Measurements from ENCODE around the gene L3MBTL2. TPM values are rescaled to one million over a fixed set of nuclear protein-coding genes. Genes with fewer than 3 reads are reported as not detected.

Gene L3MBTL2
- total RNA-seq, 1 experiment from 2014 or later = 43.8 TPM

DNA sequence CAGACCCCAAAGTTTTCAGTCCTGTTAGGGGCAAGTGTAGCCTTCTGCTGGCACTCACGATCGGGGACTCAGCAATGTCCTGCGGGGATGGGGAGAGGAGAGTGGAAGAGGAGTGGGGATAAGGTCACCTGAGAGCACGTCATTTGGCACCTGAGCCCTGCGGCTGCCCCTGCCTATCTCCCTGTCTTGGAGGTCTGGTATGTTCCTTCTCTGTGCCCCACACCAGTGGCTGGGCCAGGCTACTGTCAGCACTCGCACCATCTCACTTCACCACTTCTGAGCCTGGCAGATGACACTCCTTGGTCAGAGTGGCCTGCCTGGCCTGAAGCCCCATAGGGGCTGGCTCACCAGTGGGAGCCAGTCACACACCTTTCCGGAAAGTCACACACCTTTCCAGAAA is 55.8 kb downstream of the L3MBTL2 start:
- in situ Hi-C loops (cut with HindIII; ENCODE audit: low sequenced_read_pairs) = no loop called here
- no peak for DNase-seq (ENCODE audit: low spot score)

DNA sequence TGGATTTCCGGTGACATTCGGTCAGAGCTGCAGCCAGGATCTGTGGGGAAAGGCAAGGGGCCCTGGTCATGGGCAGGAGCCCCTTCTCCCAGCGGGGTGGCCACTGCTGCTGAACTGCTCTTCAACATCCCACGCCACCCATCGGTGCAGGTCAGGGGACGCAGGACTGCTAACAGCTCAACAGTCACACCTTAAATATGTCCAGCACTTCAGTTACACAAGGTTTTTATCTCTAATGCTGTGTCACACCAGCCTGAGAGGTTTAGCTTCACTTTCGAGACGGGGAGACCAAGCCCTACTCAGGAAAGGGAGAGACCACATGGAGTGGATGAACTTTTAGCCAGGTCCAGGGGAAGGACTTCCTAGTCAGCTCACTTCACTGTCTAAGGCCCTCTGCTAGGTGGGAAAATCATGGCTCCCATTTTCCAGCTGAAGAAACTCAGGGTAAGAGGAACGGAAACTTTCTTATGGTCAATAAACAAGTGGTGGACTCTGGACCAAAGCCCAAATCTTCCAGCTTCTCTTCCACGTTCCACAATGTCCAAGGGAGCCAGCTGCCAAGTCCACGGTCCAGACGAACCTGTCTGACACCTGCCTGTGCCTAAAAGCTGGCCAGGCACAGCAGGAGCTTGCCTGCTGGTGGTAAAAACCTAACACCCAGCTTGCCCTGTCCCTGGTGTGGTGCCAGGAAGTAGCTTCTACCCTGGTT is 56.6 kb downstream of the L3MBTL2 start:
- DNase-seq (ENCODE audit: low spot score) = no peak
- in situ Hi-C loops (cut with HindIII; ENCODE audit: low sequenced_read_pairs) = no loop called here

DNA sequence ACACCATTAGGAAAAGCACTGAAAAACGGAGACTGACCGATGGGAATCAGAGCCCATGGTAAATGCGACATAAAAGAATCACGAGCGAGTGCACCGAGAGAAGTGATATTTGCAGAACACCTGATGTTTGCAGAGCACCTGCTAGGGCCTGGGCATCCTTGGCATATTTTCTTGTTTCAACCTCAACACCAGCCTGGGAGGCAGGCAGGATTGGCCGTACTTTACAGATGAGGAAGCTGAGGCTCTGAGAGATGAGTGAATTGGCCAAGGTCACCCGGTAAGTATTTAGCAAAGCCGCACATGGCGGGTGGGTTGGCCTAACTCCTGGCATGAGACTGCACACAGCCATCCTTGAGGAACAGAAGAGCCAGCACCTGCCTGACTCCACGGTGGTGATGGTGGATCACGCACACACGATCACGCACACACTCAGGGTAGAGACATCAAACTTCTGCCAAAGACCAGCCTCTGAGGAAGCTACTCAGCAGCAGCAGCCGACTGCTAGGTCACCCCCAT is 57.2 kb downstream of the L3MBTL2 start:
- DNase-seq (ENCODE audit: low spot score) = no peak
- in situ Hi-C loops (cut with HindIII; ENCODE audit: low sequenced_read_pairs) = no loop called here

DNA sequence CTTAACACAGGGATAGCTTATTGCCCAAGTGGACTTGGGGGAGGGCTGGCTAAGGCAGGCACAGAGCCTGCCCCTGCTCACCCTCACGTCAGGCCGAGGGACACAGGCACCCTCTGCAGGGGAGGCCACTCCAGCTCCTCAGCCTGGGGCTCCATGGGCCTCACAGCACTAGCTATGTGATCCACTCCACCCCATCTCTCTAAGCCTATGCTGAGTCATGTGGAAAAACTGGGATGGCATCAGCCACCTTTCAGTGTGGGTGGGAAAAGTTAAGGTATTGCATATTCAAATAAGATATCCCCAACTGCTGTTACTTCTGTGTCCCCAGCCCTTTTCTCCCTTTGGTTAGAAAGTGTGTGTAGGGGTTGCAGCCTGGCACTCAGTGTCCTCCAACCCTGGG is 58.6 kb downstream of the L3MBTL2 start:
- no peak for DNase-seq (ENCODE audit: low spot score)
- in situ Hi-C loops (cut with HindIII; ENCODE audit: low sequenced_read_pairs) = no loop called here

DNA sequence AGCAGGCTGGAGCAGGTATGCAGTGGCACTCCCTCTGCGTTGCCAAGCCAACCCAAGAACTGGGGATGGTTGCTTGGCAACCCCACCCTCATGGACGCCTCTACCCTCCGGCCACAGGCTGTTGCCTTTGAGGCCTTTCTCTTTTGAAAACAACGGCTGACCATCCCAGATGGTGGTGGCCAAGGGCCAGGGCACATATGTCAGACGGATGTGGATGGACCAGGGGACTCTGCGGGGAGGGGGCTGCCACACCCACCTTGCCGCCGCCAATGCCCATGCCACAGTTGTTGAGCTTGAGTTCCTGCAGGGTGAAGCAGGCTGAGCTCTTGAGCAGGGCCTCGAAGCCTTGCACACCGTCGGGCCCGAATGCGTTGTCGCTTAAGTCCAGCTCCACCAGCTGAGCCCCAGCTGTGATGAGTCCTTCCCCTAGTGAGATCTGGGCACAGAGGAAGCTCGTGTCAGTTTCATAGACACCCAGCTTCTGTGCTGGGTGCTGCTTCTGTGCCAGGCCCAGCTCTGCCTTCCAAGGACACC is 59.4 kb downstream of the L3MBTL2 start:
- no peak for DNase-seq (ENCODE audit: low spot score)
- in situ Hi-C loops (cut with HindIII; ENCODE audit: low sequenced_read_pairs) = no loop called here

DNA sequence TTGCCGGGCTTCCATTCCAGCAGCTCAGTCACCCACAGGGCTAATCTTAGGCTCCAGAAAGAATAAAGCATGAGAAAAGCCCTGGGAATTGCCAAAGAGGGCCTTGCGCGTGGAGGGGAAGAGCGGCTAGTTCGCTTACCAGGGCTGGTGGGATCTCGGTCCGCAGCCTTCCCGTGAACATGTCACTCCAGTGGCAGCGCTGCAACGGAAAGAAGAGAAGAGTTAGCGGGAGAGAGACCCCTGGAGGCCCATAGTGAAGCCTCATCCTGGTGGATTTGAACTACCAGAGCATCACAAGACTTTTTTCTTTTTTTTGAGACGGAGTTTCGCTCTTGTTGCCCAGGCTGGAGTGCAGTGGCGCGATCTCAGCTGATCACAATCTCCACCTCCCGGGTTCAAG is 62.8 kb downstream of the L3MBTL2 start:
- in situ Hi-C loops (cut with HindIII; ENCODE audit: low sequenced_read_pairs) = no loop called here
- no peak for DNase-seq (ENCODE audit: low spot score)

DNA sequence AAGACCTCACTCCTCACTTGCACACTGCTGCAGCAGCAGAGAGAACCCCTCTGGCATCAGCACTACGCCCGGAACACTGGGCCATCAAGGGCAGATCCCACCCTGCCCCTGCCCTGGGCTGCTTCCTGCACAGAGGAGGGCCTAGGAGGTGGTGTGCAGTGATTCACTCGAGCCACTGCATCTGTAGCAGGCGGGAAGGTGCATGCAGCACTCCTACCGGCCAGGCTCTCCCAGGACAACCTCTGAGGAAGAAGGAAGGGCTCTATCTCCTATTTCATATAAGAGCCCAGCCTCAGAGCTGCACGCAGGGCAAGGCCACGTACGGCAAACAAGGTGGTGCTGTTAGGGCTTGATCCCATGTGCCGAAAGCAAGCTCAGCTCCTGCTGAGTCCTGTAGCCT is 66.7 kb downstream of the L3MBTL2 start:
- no peak for DNase-seq (ENCODE audit: low spot score)
- in situ Hi-C loops (cut with HindIII; ENCODE audit: low sequenced_read_pairs) = no loop called here

DNA sequence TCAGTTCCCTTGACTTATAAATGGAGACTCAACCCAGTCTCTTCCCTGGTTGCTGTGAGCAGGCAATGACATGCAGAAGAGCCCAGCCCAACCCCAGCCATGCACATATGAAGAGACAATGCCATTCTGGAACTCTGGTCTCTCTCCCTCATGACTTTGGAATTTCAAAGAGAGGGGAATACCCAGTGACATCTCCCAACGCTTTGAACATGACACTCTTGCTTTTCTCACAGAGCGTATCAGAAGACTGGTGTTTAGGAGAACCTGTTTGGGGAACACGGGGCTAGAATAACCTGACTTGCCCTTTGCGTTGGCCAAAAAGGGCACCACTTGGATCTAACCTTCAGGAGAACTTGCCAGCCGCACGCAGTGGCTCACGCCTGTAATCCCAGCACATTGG is 68.0 kb downstream of the L3MBTL2 start:
- in situ Hi-C loops (cut with HindIII; ENCODE audit: low sequenced_read_pairs) = no loop called here
- DNase-seq (ENCODE audit: low spot score) = no peak

DNA sequence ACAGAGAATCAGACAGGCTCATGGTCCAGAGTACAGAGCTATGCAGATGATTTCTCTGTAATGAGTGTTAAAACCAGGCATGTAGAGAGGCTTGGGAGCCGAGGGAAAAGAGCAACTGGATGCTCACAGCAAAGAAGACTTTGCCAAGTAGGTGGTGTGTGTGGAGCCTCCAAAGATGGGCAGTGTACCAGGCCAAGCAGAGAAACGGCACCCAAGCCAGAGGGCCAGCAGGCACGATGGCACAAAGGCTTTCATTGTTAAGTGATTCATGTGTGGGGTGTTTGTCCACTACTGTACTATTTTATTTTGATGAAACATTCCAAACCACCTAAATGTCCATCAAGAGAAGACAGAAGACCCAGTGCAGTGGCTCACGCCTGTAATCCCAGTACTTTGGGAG is 69.7 kb downstream of the L3MBTL2 start:
- no peak for DNase-seq (ENCODE audit: low spot score)
- in situ Hi-C loops (cut with HindIII; ENCODE audit: low sequenced_read_pairs) = no loop called here

DNA sequence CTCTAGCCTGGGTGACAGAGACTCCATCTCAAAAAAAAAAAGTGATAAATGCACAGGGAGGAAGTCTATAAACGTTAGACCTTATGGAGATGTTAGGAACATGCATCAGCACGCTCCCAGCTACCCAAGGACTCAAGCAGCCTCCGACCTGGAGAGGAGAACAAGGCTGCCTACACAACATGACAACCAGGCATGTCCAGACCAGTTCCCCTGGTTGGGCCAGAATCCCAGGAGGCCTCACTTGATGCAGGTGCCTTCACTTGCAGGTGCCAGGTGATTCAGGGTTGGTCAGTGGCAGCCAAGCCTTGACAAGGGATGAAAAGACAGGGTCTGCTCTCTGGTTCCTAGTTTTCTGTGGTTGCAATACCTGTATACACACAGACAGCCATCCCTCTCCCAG is 75.0 kb downstream of the L3MBTL2 start:
- in situ Hi-C loops (cut with HindIII; ENCODE audit: low sequenced_read_pairs) = no loop called here
- DNase-seq (ENCODE audit: low spot score) = no peak

DNA sequence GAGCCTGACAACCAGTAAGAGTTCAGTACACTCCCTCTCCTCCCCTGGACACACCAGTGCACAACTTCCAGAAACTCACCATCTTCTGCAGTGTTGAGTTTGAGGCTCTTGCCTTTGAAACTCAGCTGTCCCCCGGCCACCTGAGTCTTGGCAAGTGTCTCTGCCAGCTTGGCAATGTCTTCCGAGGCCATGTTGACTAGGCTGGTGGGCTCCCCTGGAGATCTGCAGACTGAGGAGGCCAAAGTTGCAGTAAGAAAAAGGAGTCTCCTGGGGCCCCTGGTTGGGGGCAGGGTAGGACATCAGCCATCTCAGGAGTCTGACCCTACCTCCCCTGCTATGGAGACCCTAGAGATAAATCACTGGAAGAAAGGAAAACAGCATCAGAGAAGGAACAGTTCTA is 75.7 kb downstream of the L3MBTL2 start:
- in situ Hi-C loops (cut with HindIII; ENCODE audit: low sequenced_read_pairs) = no loop called here
- DNase-seq (ENCODE audit: low spot score) = no peak

Other genes with a start within 250 kb of the L3MBTL2 start
- gene EP300, start 112.7 kb upstream of the L3MBTL2 start, total RNA-seq (2014; rRNA removed; shearing (Covaris generic)) = 14.2 and 73.2 TPM in 2 replicates
- gene CHADL, start 35.6 kb downstream of the L3MBTL2 start, total RNA-seq (2014; rRNA removed; shearing (Covaris generic)) = 0.75 and 4.3 TPM in 2 replicates
- 235 and 240 TPM in 2 replicates for gene RANGAP1, start 80.9 kb downstream of the L3MBTL2 start, total RNA-seq (2014; rRNA removed; shearing (Covaris generic))
- gene ZC3H7B, start 96.2 kb downstream of the L3MBTL2 start, total RNA-seq (2014; rRNA removed; shearing (Covaris generic)) = 53.2 and 64.4 TPM in 2 replicates
- gene TEF, start 176.6 kb downstream of the L3MBTL2 start, total RNA-seq (2014; rRNA removed; shearing (Covaris generic)) = 4.1 and 12.8 TPM in 2 replicates
- gene TOB2, start 241.5 kb downstream of the L3MBTL2 start, total RNA-seq (2014; rRNA removed; shearing (Covaris generic)) = 33.3 and 34.4 TPM in 2 replicates